ENCODE data around the gene DNM3.
A peak's percentile ranks its signal among the peaks of the same experiment; 100 is the strongest.

The DNM3 gene

GRCh38 chr1:171869097-171869496, 27.8 kb downstream of the DNM3 start:
- DNase-seq (ENCODE audit: low spot score): no peak

DNA sequence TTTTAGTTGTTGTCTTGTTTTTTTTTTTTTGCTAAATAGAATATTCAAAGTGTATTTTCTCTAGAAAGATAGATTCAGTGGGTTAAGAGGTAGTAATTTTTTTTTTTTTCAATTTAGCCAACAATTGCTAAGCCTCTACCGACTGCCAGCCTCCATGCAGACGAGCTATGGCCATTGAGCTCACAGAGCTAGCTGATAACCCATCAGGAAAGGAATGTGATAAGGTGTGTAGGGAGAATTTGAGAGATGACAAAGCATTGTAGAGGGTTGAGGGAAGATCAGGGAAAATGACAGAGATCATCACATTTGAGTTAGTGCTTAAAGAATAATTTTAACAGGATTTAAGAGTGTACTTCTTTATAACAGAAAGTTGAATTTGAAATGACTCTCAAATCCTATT, 30.6 kb downstream of the DNM3 start:
- no peak for DNase-seq (ENCODE audit: low spot score)

DNA sequence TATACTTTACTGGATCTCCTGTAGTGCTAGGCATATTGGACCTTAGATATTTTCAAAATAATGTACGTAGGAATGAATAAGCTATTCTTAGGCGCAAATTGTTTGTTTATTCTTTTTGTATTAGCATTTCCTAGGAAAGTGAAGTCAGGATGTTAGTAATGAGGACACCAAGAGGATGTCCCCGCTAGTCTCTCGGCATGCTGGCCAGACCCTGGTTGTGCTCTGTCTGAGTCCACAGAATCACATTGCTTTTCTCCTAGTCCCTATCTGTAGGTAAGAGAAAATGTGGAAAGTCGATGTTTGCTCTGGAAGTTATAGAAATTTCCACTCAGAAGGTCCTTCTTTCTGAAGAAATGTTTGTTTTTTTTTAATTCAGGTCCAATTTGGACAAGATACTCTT, 31.1 kb downstream of the DNM3 start:
- no peak for DNase-seq (ENCODE audit: low spot score)

DNA sequence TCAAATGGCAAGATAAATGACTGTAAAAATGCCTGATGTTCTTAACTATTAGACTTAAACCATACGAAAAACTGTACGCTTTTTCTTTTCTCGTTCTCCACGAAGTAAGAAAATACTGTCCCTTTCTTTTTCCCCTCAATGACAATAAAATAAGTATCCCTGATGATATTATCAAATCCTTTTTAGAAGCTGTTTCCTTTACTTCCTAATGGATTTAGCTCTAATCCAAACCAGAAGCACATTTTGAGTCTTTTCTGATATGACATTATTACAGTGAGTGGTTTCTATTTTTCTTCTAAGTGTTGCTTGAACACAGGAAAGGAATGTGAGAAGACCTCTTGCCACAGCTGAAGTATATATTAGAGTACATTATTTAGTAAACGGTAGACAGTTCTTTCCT, 32.4 kb downstream of the DNM3 start:
- no peak for DNase-seq (ENCODE audit: low spot score)

DNA sequence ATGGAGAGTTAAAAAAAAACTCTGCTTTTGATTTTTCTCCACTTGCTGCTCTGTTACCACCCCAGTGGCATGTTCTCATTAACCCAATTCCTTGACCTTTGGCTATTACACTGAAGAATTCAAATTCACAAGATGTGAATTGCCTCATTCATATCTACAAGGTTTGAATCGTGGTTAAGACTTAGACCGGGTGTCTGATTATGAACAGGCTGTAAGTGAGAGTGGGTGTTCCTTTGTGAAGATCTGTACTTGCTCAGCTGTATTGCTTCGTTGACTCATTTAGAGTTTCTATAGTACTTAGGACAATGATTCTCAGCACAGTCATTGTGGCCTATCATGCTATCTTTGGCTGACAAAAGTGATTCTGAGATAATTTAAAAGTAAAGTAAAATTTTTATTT, 36.4 kb downstream of the DNM3 start:
- no peak for DNase-seq (ENCODE audit: low spot score)

GRCh38 chr1:171879556-171879955, 38.3 kb downstream of the DNM3 start:
- no peak for DNase-seq (ENCODE audit: low spot score)

DNA sequence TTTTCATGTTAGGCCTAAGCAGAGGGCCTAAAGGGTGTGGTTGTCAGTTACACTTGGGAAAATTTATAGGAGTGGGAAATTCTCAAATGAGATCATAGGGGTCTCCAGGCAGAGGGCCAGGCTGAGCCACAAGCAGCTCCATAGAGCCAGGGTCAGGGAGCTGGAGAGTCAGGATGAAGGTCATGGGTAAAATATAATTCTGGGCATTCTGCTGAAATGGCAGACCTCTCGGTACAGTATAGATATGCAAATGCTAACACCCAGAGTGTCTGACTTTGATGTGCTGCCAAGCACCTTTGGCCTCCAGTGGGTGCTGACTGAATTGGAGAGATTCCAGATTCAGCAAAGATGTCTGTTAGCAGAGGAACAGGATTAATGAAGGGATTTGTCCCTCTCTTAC, 40.1 kb downstream of the DNM3 start:
- no peak for DNase-seq (ENCODE audit: low spot score)

DNA sequence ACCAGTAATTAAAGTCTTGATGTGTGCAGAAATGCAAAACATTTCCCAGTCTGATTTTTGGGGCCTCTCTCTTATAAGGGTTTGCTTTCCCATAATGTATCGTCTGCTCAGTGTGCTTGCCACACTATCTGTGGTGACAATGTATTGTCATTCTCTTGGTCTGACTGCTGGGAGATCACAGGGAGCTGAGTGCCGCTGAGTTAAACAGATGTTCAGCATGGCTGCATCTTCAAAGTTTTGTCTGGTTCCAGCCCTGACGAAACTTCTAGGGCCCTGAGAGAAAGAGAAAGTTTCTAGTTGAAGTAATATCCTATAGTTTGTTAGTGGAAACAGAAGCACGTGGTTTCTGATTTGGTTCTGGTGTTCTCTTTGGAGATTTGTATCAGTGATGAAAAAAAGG, 42.6 kb downstream of the DNM3 start:
- no peak for DNase-seq (ENCODE audit: low spot score)

DNA sequence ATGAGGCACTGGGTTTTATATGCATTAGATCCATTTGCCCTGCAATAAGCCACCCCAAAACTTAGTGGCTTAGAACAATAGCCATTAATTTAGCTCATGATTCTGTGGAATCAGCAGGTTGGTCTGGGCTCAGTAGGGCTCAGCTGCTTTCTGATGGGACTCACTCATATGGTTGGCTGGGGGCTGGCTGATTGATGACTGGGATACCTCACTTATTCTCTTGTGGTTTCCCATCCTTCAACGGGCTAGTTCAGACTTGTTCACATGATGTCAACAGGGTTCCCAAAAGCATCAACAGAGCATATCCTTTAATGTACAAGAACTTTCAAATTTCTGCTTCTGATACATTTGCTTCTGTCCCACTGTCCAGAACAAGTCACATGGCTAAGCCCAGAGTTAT, 43.2 kb downstream of the DNM3 start:
- DNase-seq (ENCODE audit: low spot score): no peak

DNA sequence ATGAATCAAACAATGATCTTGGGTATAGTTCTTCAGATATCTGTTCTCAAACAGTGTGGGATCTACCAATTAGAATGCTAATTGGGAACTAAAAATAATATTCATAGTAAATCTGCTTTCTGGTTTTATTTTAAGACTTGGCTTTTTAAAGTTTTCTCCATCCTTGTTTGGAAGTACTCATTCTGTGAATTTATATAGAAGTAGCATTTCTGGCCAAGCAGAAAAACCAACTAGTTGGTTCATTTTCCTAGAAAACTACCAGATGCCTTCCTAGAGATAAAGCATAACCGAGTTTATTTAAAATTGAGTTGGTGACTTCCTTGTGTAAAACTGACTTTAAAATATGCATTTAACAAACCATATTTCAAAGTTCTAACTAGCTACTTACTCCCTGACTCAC, 48.8 kb downstream of the DNM3 start:
- no peak for DNase-seq (ENCODE audit: low spot score)

DNA sequence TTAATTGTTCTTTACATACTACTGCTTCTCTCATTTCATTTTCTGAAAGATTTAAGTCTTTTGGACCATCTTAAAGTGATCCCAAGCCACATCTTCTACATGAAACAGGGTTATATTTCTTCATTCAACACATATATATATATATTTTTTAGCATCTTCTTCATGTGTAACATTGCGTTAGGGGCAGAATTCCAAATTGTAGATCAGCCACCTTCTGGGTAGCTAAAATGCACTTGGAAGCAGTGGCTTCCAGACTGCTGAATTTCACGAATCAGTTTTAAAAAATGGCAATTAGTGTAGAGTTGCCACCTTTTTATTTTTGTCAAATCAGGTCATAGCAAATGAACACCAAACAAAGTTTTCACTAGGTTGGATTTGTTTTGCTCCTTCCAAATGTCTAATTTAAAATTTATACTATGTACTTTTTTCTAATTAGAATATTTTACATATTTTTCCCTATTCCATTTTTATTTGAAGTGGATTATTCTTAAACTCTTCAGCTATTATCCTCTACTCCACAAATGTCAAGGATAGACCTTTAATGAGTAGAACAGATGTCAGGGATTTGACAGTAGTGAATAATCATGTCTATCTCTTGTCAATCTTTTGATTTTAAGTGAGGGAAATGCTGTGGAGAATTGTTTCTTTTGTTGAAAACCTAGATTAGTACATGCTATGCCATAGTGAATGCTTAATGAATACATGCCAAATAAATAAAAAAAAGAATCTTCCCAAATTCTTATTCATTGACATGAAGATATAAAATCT, 55.8 kb downstream of the DNM3 start:
- DNase-seq (ENCODE audit: low spot score): no peak

- DNase-seq (ENCODE audit: low spot score): peak; percentile 54
Observed at GRCh38 chr1:171898941-171899340, 57.6 kb downstream of the DNM3 start.

DNA sequence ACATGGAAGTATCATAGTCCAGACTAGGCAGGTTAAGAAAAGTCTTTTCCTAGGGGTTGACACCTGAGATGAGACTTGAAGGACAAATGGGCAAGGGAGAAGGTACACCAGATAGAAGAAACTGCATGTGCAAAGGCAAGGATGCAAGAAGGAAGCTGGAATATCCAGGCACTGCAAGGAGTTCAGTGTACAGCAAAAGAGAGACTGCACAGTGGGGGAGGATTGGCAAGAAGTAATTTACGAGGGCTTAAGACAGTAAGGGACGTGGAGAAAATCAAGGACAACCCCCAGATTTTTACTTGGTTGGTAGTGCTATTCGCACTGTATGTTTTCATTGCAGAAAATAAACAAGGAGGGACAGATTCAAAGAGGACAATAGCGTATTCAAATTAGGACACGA, 58.5 kb downstream of the DNM3 start:
- DNase-seq (ENCODE audit: low spot score): no peak

DNA sequence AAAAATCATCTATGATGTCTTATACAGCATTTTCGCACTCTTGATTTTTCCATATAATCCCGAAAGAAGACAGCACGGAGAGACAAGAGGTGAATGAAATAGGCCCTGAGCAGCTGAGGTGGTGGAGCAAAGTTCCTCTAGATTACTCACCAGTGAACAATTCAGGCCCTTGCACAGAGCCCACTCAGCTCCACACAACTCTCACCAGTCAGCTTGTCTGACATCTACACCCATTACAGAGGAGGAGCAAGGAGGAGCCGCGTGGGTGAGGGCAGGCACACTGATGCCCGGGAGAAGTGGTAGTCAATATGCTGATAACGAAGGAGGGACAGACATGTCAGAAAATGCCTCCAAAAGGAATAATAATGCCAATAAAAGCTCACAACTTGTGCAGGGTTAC, 59.9 kb downstream of the DNM3 start:
- DNase-seq (ENCODE audit: low spot score): no peak

GRCh38 chr1:171902527-171902926, 61.2 kb downstream of the DNM3 start:
- DNase-seq (ENCODE audit: low spot score): no peak

GRCh38 chr1:171904778-171905450, 63.6 kb downstream of the DNM3 start:
- no peak for DNase-seq (ENCODE audit: low spot score)

DNA sequence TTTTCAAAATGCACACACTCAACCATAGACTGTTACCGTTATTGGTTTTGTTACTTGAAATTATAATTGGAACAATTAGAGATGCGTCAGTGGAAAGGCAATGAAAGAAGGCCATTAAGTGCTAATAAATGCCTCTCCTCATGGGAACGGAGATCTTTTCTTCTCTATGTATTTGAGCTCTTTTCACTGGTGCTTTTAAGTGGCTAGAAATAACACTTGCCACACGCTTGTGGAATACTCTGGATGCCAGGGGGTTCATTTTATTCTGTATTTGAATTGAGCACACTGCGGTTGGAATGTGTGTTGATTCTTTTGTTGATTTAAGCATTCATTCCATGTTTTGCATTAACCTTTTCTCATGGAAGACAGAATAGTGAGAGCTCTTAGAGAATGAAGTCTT, 68.4 kb downstream of the DNM3 start:
- DNase-seq (ENCODE audit: low spot score): no peak

DNA sequence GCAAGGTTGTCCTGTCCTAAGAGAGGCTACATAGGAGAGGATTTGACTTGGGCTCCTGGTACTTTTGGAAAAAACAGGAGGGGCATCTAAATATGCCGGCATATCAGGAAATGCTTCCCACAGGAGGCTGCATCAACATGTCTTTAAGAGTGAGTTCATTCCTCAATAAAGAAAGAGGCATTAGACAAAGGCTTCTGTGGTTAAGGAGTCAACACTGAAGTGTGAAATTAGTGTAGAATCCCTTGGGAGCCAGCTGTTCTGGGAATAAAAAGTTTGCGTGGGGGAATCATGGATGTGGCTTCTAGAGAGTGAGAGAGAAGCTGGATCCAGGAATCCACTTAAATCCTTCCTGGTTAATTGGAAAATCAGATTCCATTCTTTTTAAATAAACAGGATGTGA, 69.5 kb downstream of the DNM3 start:
- DNase-seq (ENCODE audit: low spot score): no peak

DNA sequence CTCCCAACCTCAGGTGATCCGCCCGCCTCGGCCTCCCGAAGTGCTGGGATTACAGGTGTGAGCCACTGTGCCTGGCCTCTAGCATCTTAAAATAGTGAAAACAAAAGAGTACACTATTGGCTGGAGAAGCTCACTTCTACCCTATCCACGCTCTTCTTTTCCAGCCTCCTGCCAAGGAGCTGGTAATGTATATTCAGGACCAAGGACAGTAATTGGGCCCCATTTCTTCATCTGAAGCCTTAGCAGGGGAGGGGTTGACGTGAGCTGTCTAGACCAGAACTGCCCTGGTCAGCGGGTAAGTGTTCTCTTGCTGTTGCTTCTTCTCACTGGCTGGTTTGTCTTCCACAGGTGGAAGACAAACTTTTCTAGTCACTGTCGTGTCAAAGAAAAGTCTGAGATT, 70.2 kb downstream of the DNM3 start:
- peak; percentile 72 for DNase-seq (ENCODE audit: low spot score)

GRCh38 chr1:171912509-171913175, 71.3 kb downstream of the DNM3 start:
- DNase-seq (ENCODE audit: low spot score): no peak

DNA sequence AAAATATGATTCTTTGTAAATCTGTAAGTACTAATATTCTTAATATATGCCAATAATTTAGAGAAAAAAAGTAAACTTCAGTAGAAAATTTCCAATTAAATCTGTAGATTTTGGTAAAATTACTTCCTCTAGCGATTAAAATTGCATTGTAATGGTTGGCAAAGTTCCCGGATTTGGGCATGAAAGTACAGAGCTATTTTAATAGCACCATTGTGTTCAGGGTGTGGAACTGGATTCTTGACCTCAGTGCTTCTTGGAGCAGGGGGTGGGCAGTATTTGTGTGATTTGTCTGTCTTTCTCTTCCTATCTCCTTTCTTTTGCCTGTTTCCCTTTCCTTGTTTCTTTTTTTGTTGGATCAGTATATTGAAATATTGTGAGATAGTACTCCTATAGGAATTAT, 72.1 kb downstream of the DNM3 start:
- peak; percentile 26 for DNase-seq (ENCODE audit: low spot score)

DNA sequence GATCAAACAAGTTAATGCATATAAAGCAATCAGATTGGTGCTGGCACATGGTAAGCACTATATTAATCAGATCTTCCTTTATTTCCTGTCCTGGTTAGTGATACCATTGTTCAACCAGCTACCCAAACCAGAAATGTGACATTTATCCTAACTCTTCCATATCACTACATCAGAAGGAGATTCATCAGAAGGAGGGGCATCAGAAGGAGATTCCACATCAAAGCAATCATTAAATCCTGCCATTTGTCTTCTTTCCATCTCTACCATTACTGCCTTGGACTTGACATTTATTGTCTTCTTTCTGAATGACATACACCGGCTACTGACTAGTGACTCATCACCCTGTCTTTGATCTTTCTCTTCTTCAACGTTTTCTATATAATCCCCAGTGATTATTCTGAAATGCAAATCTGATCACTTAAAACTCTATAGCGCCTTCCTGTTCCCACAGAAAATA, 75.0 kb downstream of the DNM3 start:
- DNase-seq (ENCODE audit: low spot score): no peak

GRCh38 chr1:171917331-171917730, 76.0 kb downstream of the DNM3 start:
- no peak for DNase-seq (ENCODE audit: low spot score)

All from iPS-NIHi11 (cell line).